GM21367 (cell line): ENCODE measurements around the gene KRTAP9-8.
"Not testable (repeated sequence)": the region's sequence is repeated elsewhere in the genome, so short reads cannot be mapped to it uniquely, and the experiment has no call there.

Experiments used
- ATAC-seq: cut with Tn5 transposase; IDR thresholded peaks from one replicate; pipeline ENCODE4 v1.9.1; 2021; ENCODE audit not compliant: unreplicated experiment

KRTAP9-8 gene

DNA sequence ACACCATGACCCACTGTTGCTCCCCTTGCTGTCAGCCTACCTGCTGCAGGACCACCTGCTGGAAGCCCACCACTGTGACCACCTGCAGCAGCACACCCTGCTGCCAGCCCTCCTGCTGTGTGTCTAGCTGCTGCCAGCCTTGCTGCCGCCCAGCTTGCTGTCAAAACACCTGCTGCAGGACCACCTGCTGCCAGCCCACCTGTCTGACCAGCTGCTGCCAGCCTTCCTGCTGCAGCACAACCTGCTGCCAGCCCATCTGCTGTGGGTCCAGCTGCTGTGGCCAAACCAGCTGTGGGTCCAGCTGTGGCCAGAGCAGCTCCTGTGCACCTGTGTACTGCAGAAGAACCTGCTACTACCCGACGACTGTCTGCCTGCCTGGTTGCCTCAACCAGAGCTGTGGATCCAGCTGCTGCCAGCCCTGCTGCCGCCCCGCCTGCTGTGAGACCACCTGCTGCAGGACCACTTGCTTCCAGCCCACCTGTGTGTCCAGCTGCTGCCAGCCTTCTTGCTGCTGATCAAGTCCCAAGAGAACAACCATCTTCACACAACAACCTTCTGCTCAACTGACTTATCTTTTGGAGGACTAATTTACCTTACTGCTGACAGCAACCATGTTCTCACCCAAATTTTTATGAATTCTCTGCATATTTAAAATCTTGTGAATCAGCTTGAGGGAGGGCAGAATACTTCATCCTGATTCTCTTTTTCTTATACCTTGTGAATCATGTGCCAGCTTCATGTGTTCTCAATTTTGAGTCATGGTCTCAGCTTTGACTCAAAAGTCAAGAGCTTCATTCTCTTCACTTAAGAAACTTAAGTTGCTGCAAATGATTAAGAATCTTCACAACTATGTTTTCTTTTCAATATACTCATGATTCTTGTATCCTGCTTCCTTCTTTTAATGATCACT lies 17.8 kb downstream of the KRTAP9-8 start, which contains the start of gene KRTAP9-9:
TSS of gene KRTAP9-9 (plus strand) at position 4 of the 910 bp plus-strand sequence.
- ATAC-seq, result not testable (repeated sequence)

DNA sequence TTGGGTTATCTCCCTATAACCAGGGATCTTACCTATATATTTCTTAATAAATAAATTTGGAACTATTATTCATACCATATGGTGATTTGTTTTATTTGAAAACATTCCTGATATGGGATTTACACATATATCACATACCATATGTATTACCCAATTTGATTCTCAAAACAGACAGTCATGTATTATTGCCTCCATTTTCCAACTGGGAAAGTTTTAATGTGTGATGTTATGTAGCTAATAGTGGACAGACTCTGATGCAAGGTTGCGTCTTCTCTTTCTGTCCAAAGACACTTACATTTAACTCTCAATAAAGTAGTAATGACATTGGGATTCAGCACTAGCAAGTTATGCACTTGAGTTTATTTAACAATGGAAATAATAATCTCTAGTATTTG lies 18.5 kb downstream of the KRTAP9-8 start:
- no peak for ATAC-seq

DNA sequence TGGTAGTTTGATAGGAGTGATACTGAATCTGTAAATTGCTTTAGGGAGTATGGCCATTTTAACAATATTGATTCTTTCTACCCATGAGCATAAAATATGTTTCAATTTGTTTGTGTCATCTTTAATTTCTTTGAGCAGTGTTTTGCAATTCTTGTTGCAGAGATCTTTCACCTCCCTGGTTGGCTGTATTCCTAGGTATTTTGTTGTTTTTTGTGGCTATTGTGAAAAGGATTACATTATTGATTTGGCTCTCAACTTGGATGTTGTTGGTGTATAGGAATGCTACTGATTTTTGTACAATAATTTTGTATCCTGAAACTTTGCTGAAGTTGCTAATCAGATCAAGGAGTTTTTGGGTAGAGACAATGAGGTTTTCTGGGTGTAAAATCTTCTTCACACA lies 20.6 kb downstream of the KRTAP9-8 start:
- ATAC-seq, result no peak

DNA sequence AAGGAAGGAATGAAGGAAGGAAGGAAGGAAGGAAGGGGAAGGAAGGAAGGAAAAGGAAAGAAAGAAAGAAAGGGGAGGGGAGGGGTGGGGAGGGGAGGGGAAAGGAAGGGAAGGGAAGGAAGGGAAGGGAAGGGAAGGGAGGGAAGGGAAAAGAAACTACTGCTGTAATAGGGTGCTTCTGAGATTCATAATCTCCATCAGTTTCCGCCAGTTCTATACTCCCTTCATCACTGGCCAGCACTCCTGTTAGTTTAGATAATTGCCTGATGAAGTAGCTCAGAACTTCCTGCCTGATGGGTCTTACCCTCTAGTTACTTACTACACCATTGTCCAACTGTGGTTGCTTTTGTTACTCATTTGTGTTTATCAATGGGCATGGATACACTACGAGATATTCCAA lies 25.4 kb downstream of the KRTAP9-8 start:
- ATAC-seq, result no peak

DNA sequence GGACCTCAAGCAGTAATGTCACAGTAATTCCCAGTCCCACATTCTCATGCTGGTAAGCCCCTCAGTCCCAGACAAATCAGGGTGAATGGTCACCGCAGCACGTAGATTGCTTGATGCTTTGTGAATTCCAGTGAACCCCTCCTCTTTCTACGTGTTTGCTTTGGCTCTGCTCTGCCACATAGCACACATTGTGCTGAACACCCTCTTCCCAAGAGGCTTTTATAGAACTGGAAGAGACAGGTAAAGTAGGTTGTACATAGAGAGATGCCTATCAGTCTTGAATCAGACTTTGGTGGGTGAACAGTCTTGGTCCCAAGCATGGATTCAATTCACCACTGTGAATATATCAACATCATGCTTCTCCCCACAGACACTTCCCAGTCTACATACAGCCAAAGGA lies 26.8 kb downstream of the KRTAP9-8 start:
- ATAC-seq, result no peak

DNA sequence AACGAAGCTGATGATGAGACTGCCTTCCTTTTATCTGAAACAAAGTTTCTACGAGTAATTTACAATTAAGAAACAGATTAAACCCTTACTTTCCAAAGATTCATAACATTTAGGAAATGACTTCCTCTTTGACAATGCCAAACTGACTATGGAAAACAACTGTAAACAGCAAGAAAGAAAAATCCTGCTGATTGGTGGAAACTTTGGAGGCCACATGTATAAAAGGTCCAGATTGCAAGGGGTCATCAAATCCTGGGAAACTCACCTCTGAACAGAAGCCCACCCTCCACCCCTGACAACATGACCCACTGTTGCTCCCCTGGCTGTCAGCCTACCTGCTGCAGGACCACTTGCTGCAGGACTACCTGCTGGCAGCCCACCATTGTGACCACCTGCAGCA lies 27.3 kb downstream of the KRTAP9-8 start, which contains the start of gene KRTAP9-6:
TSS of gene KRTAP9-6 (plus strand) at position 301 of the 400 bp plus-strand sequence. CDS start at position 301, 0 bp downstream.
- no peak for ATAC-seq

DNA sequence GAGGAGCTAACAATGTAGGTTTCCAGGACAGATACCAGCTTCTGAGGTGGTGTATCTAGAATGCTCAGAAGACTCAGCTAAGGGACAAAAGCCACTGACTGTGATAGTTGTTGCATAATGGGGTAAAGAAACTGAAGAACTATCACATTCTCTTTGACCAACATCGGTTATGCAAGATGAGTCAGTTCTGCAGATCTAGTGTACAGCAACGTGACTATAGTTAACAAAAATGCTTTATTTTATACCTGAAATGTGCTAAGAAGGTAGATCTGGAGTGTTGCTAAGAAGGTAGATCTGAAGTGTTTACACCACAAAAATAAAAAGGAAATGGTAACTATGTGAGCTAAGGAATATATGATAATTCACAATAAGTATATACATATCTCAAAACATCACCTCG lies 29.9 kb downstream of the KRTAP9-8 start:
- ATAC-seq, result no peak

DNA sequence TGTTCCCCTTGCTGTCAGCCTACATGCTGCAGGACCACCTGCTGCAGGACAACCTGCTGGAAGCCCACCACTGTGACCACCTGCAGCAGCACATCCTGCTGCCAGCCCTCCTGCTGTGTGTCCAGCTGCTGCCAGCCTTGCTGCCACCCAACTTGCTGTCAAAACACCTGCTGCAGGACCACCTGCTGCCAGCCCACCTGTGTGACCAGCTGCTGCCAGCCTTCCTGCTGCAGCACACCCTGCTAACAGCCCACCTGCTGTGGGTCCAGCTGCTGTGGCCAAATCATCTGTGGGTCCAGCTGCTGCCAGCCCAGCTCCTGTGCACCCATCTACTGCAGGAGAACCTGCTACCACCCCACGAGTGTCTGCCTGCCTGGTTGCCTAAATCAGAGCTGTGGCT lies 33.5 kb downstream of the KRTAP9-8 start:
- ATAC-seq, result not testable (repeated sequence)

DNA sequence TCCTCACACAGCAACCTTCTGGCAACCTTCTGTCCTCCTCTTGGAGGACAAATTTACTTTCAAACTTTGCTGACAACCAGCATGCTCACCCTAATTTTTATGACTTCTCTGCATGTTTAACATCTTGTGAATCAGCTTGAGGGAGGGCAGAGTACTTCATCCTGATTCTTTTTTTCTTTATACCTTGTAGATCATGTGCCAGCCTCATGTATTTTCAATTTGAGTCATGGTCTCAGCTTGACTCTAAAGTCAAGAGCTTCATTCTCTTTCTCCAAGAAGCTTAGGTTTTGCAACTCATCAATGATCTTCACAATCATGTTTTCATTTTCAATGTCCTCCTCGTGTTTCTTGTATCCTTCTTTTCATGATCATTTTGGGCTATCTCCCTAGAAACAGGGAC lies 34.1 kb downstream of the KRTAP9-8 start:
- no peak for ATAC-seq

DNA sequence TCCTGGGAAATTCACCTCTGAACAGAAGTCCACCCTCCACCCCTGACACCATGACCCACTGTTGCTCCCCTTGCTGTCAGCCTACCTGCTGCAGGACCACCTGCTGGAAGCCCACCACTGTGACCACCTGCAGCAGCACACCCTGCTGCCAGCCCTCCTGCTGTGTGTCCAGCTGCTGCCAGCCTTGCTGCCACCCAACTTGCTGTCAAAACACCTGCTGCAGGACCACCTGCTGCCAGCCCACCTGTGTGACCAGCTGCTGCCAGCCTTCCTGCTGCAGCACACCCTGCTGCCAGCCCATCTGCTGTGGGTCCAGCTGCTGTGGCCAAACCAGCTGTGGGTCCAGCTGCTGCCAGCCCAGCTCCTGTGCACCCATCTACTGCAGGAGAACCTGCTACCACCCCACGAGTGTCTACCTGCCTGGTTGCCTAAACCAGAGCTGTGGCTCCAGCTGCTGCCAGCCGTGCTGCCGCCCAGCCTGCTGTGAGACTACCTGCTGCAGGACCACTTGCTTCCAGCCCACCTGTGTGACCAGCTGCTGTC lies 37.9 kb downstream of the KRTAP9-8 start, which contains the start of gene KRTAP9-7:
TSS of gene KRTAP9-7 (plus strand) at position 51 of the 543 bp plus-strand sequence. CDS start at position 51, 0 bp downstream.
- not testable (repeated sequence) for ATAC-seq

DNA sequence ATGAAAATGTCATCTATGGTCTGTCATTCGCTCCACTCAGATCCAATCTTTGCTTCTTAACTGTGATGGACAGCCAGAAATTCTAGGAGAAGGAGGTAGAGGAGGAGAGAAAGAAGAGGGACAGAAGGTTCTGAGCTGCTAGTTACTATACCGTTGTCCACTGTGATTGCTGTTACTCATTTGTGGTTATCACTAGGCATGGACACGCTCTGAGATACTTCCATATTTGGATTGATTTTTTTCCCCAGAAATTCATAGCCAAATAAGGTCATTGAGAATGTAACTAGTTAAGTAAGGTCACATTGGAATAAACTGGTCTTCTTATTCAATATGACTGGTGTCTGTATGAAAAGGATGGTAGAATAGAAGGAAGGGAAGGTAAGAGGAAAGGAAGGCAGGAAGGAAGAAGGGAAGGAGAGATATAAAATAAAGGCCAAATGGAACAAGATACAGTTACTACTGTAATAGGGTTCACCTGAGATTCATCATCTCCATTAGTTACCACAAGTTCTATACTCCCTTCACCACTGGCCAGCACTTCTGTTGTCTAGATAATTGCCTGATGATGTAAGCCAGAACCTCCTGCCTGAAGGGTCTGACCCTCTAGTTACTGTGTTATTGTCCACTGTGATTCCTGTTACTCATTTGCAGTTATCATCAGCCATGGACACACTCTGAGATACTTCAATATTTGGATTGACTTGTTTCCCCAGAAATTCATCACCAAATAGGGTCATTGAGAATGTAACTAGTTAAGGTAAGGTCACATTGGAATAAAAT lies 40.6 kb downstream of the KRTAP9-8 start:
- no peak for ATAC-seq

DNA sequence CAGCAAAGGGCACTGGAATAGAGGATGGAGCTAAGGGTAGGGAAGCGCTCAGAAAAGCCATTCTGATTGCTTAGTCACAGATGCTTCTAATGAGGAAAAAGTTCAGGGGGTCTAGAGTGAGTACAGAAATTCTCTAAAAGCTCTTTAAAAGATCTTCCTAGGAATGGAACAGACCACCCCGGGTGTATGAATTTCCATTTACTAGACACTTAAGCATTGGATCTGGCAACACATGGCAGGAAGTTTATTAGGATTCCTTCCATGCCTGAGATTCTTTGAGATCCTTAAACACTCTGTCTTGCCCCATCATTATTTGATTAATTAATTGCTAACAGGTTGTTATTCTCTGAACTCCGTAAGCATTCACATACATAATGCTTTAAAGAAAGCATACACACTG lies 46.2 kb downstream of the KRTAP9-8 start:
- ATAC-seq, result no peak

DNA sequence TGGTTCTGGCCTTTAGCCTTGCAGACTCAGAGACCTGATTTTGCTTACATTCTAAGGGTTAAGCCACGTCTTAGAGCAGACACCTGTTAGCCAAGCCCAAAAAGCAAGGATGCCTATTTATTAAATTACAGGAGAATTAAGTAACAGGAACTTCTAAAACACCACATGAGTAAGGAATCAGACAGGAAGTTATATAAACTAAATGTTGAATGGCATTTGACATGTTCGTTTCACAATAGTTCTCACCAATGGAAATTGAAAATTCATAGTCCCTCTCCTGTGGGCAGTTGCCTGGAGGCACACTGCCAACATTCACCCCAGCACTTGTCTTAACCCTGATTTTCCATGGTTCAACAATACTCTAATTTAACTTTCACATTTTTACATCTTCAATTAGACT lies 46.7 kb downstream of the KRTAP9-8 start:
- no peak for ATAC-seq

DNA sequence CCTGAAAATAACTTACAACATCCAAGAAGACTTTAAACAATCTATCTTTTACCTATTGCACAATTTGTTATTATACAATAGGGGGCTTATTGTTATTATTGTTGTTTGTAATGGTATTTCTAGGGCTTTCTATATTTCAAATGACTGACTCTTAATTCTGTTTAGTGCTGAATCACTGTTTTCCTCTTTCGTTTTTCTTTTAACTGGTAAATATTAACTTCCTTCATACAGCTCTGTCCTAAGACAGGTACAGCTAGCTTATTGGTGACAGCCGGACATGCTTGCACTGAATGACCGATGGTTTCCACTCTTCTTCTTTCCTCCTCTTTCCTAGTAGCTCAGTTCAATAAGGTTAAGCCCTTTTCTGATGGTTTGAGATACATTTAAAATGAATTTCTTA lies 49.3 kb downstream of the KRTAP9-8 start:
- ATAC-seq, result no peak
